Activated CD4-positive, alpha-beta T cell treated with anti-CD3 and anti-CD28 coated beads, Interleukin-2, Interleukin-6, amounts not matched to agents 100 ng/mL and 50 ng/mL, durations not matched to agents 16 hours and 8 hours (primary cell): ENCODE measurements around the gene GRK3.
"Not testable (repeated sequence)": the region's sequence is repeated elsewhere in the genome, so short reads cannot be mapped to it uniquely, and the experiment has no call there.

Experiments
- DNase-seq: peaks from one replicate; pipeline ENCODE4 v3.0.0-alpha.2; 2020

The GRK3 gene

GRCh38 chr22:25564320-25564978 is at the start of gene GRK3:
GRK3 (plus strand) TSS chr22:25564675; CDS start chr22:25565041, 366 bp downstream.
- DNase-seq = peak; percentile 81

- no peak for DNase-seq
These were observed 46.3 kb upstream of the GRK3 start for GRCh38 chr22:25518000-25518663.

- DNase-seq = no peak
These were observed 39.1 kb upstream of the GRK3 start for GRCh38 chr22:25525376-25525775.

GRCh38 chr22:25525804-25526584 is 38.5 kb upstream of the GRK3 start:
- DNase-seq = not testable (repeated sequence)

GRCh38 chr22:25527016-25527415 is 37.5 kb upstream of the GRK3 start:
- DNase-seq = not testable (repeated sequence)

GRCh38 chr22:25528068-25528467 is 36.4 kb upstream of the GRK3 start:
- DNase-seq = not testable (repeated sequence)

GRCh38 chr22:25529059-25529458 is 35.4 kb upstream of the GRK3 start:
- DNase-seq = not testable (repeated sequence)

- DNase-seq = not testable (repeated sequence)
These were observed 34.8 kb upstream of the GRK3 start for GRCh38 chr22:25529541-25530137.

GRCh38 chr22:25531677-25532076 is 32.8 kb upstream of the GRK3 start:
- not testable (repeated sequence) for DNase-seq

GRCh38 chr22:25534724-25535123 is 29.8 kb upstream of the GRK3 start:
- no peak for DNase-seq

GRCh38 chr22:25536589-25536988 is 27.9 kb upstream of the GRK3 start:
- no peak for DNase-seq

- no peak for DNase-seq
These were observed 24.1 kb upstream of the GRK3 start for GRCh38 chr22:25540166-25540907.

- DNase-seq = no peak
These were observed 23.4 kb upstream of the GRK3 start for GRCh38 chr22:25540908-25541660.

GRCh38 chr22:25542191-25542590 is 22.3 kb upstream of the GRK3 start:
- DNase-seq = no peak

GRCh38 chr22:25542720-25543402 is 21.6 kb upstream of the GRK3 start:
- DNase-seq = no peak

GRCh38 chr22:25545146-25545545 is 19.3 kb upstream of the GRK3 start:
- DNase-seq = no peak

- DNase-seq = no peak
These were observed 18.8 kb upstream of the GRK3 start for GRCh38 chr22:25545672-25546071.

- DNase-seq = no peak
These were observed 18.2 kb upstream of the GRK3 start for GRCh38 chr22:25546242-25546641.

GRCh38 chr22:25546751-25547150 is 17.7 kb upstream of the GRK3 start:
- no peak for DNase-seq

- DNase-seq = no peak
These were observed 15.5 kb upstream of the GRK3 start for GRCh38 chr22:25548866-25549464.

GRCh38 chr22:25551396-25551795 is 13.1 kb upstream of the GRK3 start:
- no peak for DNase-seq
